Stimulated activated CD8-positive, alpha-beta memory T cell treated with anti-CD3 and anti-CD28 coated beads, Interleukin-15, amount 100 ng/mL, for 4 hours (primary cell): ENCODE results near the gene ABCA13.
"Not testable (repeated sequence)": the region's sequence is repeated elsewhere in the genome, so short reads cannot be mapped to it uniquely, and the experiment has no call there.

Experiments used
- DNase-seq, 2 donors: peaks; one replicate each; pipeline ENCODE4 v3.0.0-alpha.2; 2020; ENCODE audit warnings: low read depth in 2 of 2

Gene ABCA13

GRCh38 chr7:48171202-48171601, at the start of gene ABCA13:
Gene ABCA13, plus strand, starts transcription at chr7:48171458. Its CDS starts 26 bp downstream, at chr7:48171484.
- DNase-seq = no peak

GRCh38 chr7:48126037-48126436, 45.2 kb upstream of the ABCA13 start:
- DNase-seq = no peak

DNA sequence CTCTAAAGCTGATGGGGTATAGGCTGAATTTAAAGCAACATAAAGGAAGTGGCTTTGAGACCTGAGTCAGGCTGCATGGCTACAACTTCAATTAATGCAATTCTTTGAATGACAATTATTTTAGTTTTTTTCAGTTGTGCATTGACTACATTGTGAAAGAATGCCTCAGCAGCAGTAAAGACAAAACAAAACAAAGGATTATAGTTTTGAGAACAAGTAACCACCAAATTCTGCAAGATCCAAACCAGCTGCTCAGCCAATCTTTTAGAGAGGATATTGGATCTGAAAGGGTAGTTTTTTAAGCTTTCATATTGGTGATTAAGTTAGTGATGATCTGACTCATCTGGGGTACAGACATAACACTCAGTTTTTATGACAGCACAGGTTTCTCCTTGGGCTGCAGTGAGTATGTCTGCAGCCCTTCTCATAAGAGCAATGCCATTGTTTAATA, 40.6 kb upstream of the ABCA13 start:
- no peak for DNase-seq

- DNase-seq = no peak
Measured at GRCh38 chr7:48132792-48133191, 38.5 kb upstream of the ABCA13 start.

- no peak for DNase-seq
Measured at GRCh38 chr7:48139459-48139858, 31.8 kb upstream of the ABCA13 start.

DNA sequence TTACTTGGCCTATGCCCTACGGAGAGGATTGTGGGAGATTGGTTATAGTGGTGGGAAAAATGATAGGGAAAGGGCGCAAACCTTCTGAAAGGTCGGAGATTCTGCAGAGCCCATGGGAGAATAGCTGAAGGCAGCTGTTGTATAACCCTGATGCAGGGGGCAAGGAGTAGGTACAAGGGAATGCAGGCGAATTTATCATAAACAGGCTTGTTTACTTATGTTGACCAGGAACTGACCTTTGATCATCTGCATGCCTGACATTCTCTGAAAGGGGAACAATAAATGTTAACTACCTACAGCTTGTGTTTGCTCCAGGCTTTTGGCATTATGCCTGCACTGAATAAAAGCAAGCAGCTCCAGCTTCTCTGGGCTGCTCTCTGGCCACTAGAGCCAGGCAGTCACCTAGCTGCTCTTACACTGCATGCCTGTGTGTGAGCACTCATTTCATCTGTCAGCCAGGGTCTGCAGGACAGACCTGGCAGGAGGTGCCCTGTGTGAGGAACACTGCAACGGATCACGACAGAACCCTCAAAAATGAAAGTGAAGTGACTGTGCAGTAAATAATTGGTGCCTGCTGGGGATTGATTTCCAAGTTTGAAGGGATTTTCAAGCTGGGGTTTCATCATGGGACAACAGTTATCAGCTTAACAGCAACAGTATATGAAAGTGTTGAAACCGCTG, 31.1 kb upstream of the ABCA13 start:
- DNase-seq = no peak

GRCh38 chr7:48141521-48141920, 29.7 kb upstream of the ABCA13 start:
- DNase-seq = no peak

GRCh38 chr7:48144291-48144768, 26.9 kb upstream of the ABCA13 start:
- no peak for DNase-seq

DNA sequence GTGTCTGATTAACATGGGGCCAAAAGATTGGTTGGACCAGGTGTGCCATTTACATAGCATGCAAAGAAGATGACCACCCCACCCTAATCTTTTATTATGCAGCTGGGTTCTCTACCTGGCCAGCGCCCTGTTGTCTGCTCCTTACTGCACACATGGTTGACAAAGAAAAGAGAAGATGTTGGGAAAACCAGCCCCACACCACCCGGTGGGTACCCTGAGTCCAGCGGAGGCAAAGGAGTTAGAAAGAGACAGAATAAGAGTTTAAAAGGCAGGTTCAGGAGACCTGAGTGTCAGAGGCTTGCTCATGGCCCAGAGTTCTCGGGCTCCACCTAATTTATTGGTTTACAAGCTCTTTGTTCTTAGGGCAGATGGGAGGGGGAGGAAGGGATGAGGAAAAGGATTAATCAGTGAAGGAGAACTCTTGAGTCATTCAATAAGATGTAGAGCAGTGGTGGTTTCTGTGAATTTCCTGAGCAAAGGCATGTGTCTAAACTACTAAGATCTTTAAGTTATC, 24.1 kb upstream of the ABCA13 start:
- no peak for DNase-seq

DNA sequence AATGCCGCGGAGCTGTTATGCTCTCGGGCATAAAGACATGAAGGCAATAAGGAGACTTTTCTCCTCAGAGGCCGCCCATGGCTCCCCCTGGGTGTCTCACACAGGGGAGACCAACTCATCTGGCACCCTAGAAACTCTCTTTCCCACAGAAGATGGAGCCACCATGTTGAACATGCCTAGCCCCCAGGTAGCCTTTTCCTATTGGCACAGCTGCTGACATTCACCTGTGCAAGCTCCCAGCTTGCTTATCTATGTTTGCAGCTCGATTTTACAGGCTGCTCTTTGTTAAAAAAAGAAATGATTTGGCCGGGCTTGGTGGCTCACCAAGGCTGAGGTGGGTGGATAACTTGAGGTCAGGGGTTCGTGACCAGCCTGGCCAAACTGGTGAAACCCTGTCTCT, 23.6 kb upstream of the ABCA13 start:
- not testable (repeated sequence) for DNase-seq

DNA sequence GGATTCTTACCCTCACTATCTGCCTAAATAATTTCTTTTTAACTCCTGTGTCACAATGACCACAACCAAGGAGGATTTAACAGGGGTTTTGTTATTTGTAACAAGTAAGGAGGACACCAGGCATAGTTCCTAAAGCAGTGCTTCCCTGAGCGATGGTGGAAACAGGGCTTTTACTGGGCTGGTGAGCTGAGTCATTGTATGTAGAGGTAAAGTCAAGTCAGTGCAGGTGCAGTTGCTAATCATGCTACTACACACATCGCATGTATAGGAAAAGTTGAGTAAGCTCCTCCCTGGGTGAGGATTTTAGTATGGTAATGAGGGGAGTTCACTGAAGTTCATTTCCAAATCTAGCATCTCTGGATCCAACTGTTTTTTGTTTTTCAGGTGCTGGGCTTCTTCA, 22.9 kb upstream of the ABCA13 start:
- no peak for DNase-seq

- DNase-seq = no peak
Measured at GRCh38 chr7:48149058-48149457, 22.2 kb upstream of the ABCA13 start.

GRCh38 chr7:48150086-48150485, 21.2 kb upstream of the ABCA13 start:
- no peak for DNase-seq

DNA sequence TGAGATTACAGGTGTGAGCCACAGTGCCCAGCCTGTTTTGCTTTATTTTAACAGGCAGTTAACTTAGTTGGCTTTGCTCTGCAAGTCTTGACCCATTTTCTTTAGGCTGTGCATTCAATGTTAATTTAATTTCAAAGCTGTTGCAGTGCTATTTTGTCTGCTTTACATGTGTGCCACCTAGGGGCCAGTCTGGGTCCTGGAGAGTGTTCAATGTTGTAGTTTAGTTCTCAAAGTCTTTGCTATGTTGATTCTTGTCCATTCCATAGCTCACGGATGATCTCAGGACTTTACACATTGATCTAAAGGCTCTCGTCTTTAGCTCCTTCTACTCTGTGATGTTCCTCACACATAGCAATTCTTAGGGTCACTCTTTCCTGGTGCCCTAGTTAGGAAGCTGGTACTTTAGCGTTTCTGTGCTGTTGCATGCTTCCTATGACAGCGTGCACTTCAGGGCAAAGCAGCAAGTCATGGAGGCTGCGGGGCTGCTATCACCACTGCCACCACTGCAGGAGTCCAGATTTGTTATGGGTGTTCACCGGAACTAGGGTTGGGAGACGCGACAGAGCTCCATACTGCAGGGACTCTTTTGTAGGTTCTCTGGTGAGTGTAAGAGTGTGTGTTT, 16.4 kb upstream of the ABCA13 start:
- DNase-seq = no peak

GRCh38 chr7:48158404-48158803, 12.9 kb upstream of the ABCA13 start:
- DNase-seq = no peak

DNA sequence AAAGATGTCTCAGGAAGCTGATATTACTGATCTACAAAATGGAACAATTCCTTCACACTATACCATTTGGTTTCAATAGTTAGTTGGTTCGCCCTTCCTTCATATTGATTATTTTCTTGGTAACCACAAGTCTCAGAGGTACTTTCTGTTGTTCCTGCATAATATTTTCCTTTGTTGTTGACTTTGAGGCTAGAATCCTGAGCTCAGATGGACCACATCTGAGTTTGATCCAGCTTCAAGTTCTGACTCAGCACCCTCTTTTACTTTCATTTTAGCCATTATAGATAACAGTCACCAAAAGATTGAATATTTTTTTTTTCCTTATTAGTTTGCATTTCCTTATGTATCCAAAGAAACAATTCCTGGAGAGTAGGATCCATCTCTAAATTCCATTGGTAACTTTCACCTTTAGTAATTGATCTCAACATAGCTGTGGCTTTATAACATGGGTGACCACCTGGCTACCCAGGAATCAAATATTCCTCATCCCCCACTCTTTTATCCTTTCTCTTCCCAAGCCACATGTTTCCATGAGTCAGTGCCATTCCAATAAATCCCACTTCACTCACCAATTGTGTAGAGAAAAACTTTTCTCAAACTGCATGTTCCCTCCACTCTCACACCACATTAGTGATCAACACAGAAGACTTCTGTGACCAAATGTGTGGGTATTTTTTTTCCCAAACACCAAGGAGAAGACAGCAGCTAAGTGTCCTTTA, 9.7 kb upstream of the ABCA13 start:
- DNase-seq = no peak

DNA sequence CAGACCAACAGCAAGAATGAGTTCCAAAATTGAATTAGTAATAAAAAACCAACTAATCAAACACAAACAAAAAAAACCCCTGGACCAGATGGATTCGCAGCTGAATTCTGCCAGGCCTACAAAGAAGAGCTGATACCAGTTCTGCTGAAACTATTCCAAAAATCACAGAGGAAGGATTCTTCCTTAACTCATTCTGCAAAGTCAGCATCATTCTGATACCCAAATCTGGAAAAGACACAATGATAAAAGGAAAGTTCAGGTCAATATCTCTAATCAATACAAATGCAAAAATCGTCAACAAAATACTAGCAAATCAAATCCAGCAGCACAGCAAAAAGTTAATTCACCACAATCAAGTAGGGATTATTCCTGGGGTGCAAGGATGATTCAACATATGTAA, 6.1 kb upstream of the ABCA13 start:
- no peak for DNase-seq

GRCh38 chr7:48168159-48168558, 3.1 kb upstream of the ABCA13 start:
- DNase-seq = no peak

GRCh38 chr7:48170506-48170905, 752 bp upstream of the ABCA13 start:
- no peak for DNase-seq

GRCh38 chr7:48173313-48173712, 2.1 kb downstream of the ABCA13 start:
- no peak for DNase-seq

GRCh38 chr7:48173756-48174382, 2.6 kb downstream of the ABCA13 start:
- no peak for DNase-seq

DNA sequence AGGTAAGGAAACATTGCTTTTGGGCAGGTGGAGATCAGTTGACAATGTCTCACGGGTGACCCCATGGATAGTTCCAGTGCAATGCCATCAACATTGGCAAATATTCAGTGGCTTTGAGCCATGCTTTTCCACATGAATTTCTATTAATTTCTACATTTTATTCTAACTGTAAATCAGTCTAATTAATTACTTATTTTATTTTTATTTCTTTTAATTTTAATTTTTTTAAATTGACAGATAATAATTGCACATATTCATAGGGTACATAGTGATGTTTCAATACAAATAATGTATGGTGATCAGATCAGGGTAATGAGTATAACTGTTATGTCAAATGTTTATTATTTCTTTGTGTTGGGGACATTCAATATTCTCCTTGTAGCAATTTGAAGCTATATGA, 3.8 kb downstream of the ABCA13 start:
- DNase-seq = no peak
